ENCODE data around the gene MBOAT2. TPM values are rescaled to one million over a fixed set of nuclear protein-coding genes. Genes with fewer than 3 reads are reported as not detected.

MBOAT2 gene
- polyA plus RNA-seq, 1 donor = 20.7 TPM

- no peak for DNase-seq
- no peak overlapping the region for H3K4me3 ChIP-seq (ENCODE audit: low read length)
- no peaks in the 10 kb centered on the region for H3K9me3 ChIP-seq (ENCODE audit: control insufficient read depth, low read depth, low read length)
- H3K4me1 ChIP-seq (ENCODE audit: control insufficient read depth, insufficient read depth, low read length) = no peaks in the 10 kb centered on the region
- H3K36me3 ChIP-seq (ENCODE audit: control insufficient read depth, insufficient read depth, low read length) = no peaks in the 10 kb centered on the region
- WGBS (ENCODE audit: insufficient coverage, low lambda C conversion rate) = 100% methylated on average over 1 of the region's 6 CpGs
- no peak overlapping the region for H3K27ac ChIP-seq (ENCODE audit: low read length)
- no peaks in the 10 kb centered on the region for H3K27me3 ChIP-seq (ENCODE audit: control insufficient read depth, insufficient read depth, low read length)
Measured at GRCh38 chr2:8994386-8994785, 9.1 kb downstream of the MBOAT2 start.

- no peak for DNase-seq
- no peak overlapping the region for H3K27ac ChIP-seq (ENCODE audit: low read length)
- no peak overlapping the region for H3K4me3 ChIP-seq (ENCODE audit: low read length)
- H3K9me3 ChIP-seq (ENCODE audit: control insufficient read depth, low read depth, low read length) = no peaks in the 10 kb centered on the region
- no peaks in the 10 kb centered on the region for H3K27me3 ChIP-seq (ENCODE audit: control insufficient read depth, insufficient read depth, low read length)
- H3K4me1 ChIP-seq (ENCODE audit: control insufficient read depth, insufficient read depth, low read length) = no peaks in the 10 kb centered on the region
- WGBS (ENCODE audit: insufficient coverage, low lambda C conversion rate) = no CpG with 5 or more reads among the region's 7 CpGs
- H3K36me3 ChIP-seq (ENCODE audit: control insufficient read depth, insufficient read depth, low read length) = no peaks in the 10 kb centered on the region
Measured at GRCh38 chr2:8993902-8994278, 9.6 kb downstream of the MBOAT2 start.

- Histone ChIP-seq H3K27ac (ENCODE audit: low read length) (no peak overlapping the region), H3K4me3 (ENCODE audit: low read length) (no peak overlapping the region), H3K27me3 (ENCODE audit: control insufficient read depth, insufficient read depth, low read length) (no peaks in the 10 kb centered on the region), H3K9me3 (ENCODE audit: control insufficient read depth, low read depth, low read length) (no peaks in the 10 kb centered on the region), H3K4me1 (ENCODE audit: control insufficient read depth, insufficient read depth, low read length) (no peaks in the 10 kb centered on the region), H3K36me3 (ENCODE audit: control insufficient read depth, insufficient read depth, low read length) (no peaks in the 10 kb centered on the region)
- DNase-seq = no peak
- 83% methylated on average over 1 of the region's 7 CpGs for WGBS (ENCODE audit: insufficient coverage, low lambda C conversion rate)
Measured at GRCh38 chr2:8993196-8993901, 10.1 kb downstream of the MBOAT2 start.

GRCh38 chr2:8992643-8993042 is 10.8 kb downstream of the MBOAT2 start:
- no peak for DNase-seq
- WGBS (ENCODE audit: insufficient coverage, low lambda C conversion rate) = no CpG with 5 or more reads among the region's 5 CpGs
- no peaks in the 10 kb centered on the region for H3K4me1 ChIP-seq (ENCODE audit: control insufficient read depth, insufficient read depth, low read length)
- H3K27ac ChIP-seq (ENCODE audit: low read length) = no peak overlapping the region
- H3K36me3 ChIP-seq (ENCODE audit: control insufficient read depth, insufficient read depth, low read length) = no peaks in the 10 kb centered on the region
- no peaks in the 10 kb centered on the region for H3K9me3 ChIP-seq (ENCODE audit: control insufficient read depth, low read depth, low read length)
- H3K4me3 ChIP-seq (ENCODE audit: low read length) = no peak overlapping the region
- H3K27me3 ChIP-seq (ENCODE audit: control insufficient read depth, insufficient read depth, low read length) = no peaks in the 10 kb centered on the region

- Histone ChIP-seq H3K27ac (ENCODE audit: low read length) (no peak overlapping the region), H3K27me3 (ENCODE audit: control insufficient read depth, insufficient read depth, low read length) (no peaks in the 10 kb centered on the region), H3K36me3 (ENCODE audit: control insufficient read depth, insufficient read depth, low read length) (no peaks in the 10 kb centered on the region), H3K9me3 (ENCODE audit: control insufficient read depth, low read depth, low read length) (no peaks in the 10 kb centered on the region), H3K4me3 (ENCODE audit: low read length) (no peak overlapping the region), H3K4me1 (ENCODE audit: control insufficient read depth, insufficient read depth, low read length) (no peaks in the 10 kb centered on the region)
- DNase-seq = no peak
- WGBS (ENCODE audit: insufficient coverage, low lambda C conversion rate) = 86% methylated on average over 3 of the region's 5 CpGs
Measured at GRCh38 chr2:8989536-8990079, 13.9 kb downstream of the MBOAT2 start.

GRCh38 chr2:8987410-8987809 is 16.1 kb downstream of the MBOAT2 start:
- Histone ChIP-seq H3K27me3 (ENCODE audit: control insufficient read depth, insufficient read depth, low read length) (no peaks in the 10 kb centered on the region), H3K4me3 (ENCODE audit: low read length) (no peak overlapping the region), H3K4me1 (ENCODE audit: control insufficient read depth, insufficient read depth, low read length) (no peaks in the 10 kb centered on the region), H3K36me3 (ENCODE audit: control insufficient read depth, insufficient read depth, low read length) (no peaks in the 10 kb centered on the region), H3K9me3 (ENCODE audit: control insufficient read depth, low read depth, low read length) (no peaks in the 10 kb centered on the region), H3K27ac (ENCODE audit: low read length) (no peak overlapping the region)
- 100% methylated on average over 2 of the region's 3 CpGs for WGBS (ENCODE audit: insufficient coverage, low lambda C conversion rate)
- no peak for DNase-seq

- no peaks in the 10 kb centered on the region for H3K4me1 ChIP-seq (ENCODE audit: control insufficient read depth, insufficient read depth, low read length)
- no peak overlapping the region for H3K27ac ChIP-seq (ENCODE audit: low read length)
- H3K4me3 ChIP-seq (ENCODE audit: low read length) = no peak overlapping the region
- no peaks in the 10 kb centered on the region for H3K27me3 ChIP-seq (ENCODE audit: control insufficient read depth, insufficient read depth, low read length)
- 100% methylated on average over 1 of the region's 11 CpGs for WGBS (ENCODE audit: insufficient coverage, low lambda C conversion rate)
- DNase-seq = no peak
- no peaks in the 10 kb centered on the region for H3K9me3 ChIP-seq (ENCODE audit: control insufficient read depth, low read depth, low read length)
- no peaks in the 10 kb centered on the region for H3K36me3 ChIP-seq (ENCODE audit: control insufficient read depth, insufficient read depth, low read length)
Measured at GRCh38 chr2:8986327-8986976, 17.0 kb downstream of the MBOAT2 start.

GRCh38 chr2:8985561-8986326 is 17.7 kb downstream of the MBOAT2 start:
- Histone ChIP-seq H3K27ac (ENCODE audit: low read length) (no peak overlapping the region), H3K4me1 (ENCODE audit: control insufficient read depth, insufficient read depth, low read length) (no peaks in the 10 kb centered on the region), H3K9me3 (ENCODE audit: control insufficient read depth, low read depth, low read length) (no peaks in the 10 kb centered on the region), H3K27me3 (ENCODE audit: control insufficient read depth, insufficient read depth, low read length) (no peaks in the 10 kb centered on the region), H3K4me3 (ENCODE audit: low read length) (no peak overlapping the region), H3K36me3 (ENCODE audit: control insufficient read depth, insufficient read depth, low read length) (no peaks in the 10 kb centered on the region)
- no peak for DNase-seq
- WGBS (ENCODE audit: insufficient coverage, low lambda C conversion rate) = 100% methylated on average over 4 of the region's 4 CpGs

- no peaks in the 10 kb centered on the region for H3K4me1 ChIP-seq (ENCODE audit: control insufficient read depth, insufficient read depth, low read length)
- H3K36me3 ChIP-seq (ENCODE audit: control insufficient read depth, insufficient read depth, low read length) = no peaks in the 10 kb centered on the region
- no peaks in the 10 kb centered on the region for H3K27me3 ChIP-seq (ENCODE audit: control insufficient read depth, insufficient read depth, low read length)
- 60% methylated on average over 2 of the region's 4 CpGs for WGBS (ENCODE audit: insufficient coverage, low lambda C conversion rate)
- H3K4me3 ChIP-seq (ENCODE audit: low read length) = no peak overlapping the region
- no peak for DNase-seq
- no peaks in the 10 kb centered on the region for H3K9me3 ChIP-seq (ENCODE audit: control insufficient read depth, low read depth, low read length)
- no peak overlapping the region for H3K27ac ChIP-seq (ENCODE audit: low read length)
Measured at GRCh38 chr2:8984855-8985254, 18.6 kb downstream of the MBOAT2 start.

- Histone ChIP-seq H3K4me3 (ENCODE audit: low read length) (no peak overlapping the region), H3K4me1 (ENCODE audit: control insufficient read depth, insufficient read depth, low read length) (no peaks in the 10 kb centered on the region), H3K9me3 (ENCODE audit: control insufficient read depth, low read depth, low read length) (no peaks in the 10 kb centered on the region), H3K27ac (ENCODE audit: low read length) (no peak overlapping the region), H3K36me3 (ENCODE audit: control insufficient read depth, insufficient read depth, low read length) (no peaks in the 10 kb centered on the region), H3K27me3 (ENCODE audit: control insufficient read depth, insufficient read depth, low read length) (no peaks in the 10 kb centered on the region)
- 20% methylated on average over 1 of the region's 5 CpGs for WGBS (ENCODE audit: insufficient coverage, low lambda C conversion rate)
- DNase-seq = no peak
Measured at GRCh38 chr2:8984157-8984556, 19.3 kb downstream of the MBOAT2 start.

Measured in large intestine (tissue), 3 donors.